Stomach (tissue), 9 donors: Measurements from ENCODE around the gene XCL1. TPM values are rescaled to one million over a fixed set of nuclear protein-coding genes. Genes with fewer than 3 reads are reported as not detected.

Experiments used
- DNase-seq, 2 donors: peaks; one replicate each; pipeline versions ENCODE4 v3.0.0 to v3.0.0-alpha.2; 2013 to 2019
- H3K27ac ChIP-seq, 5 donors: fragments of 200-600 bp in 4 of 5; sonication (generic) in 4 of 5; one replicate each; pipeline ENCODE4 v1.5.1; 2013 to 2019; ENCODE audit warnings: mild to moderate bottlenecking in 1 of 5, moderate library complexity in 1 of 5
- H3K27me3 ChIP-seq, 3 donors: fragments of 200-600 bp; sonication (generic); one replicate each; pipeline ENCODE4 v1.5.1; 2017 to 2019; ENCODE audit warnings: mixed run types in 1 of 3
- H3K36me3 ChIP-seq, 4 donors: fragments of 200-600 bp; sonication (generic); 1 replicate in 3 of 4; 2 replicates in 1 of 4; pipeline ENCODE4 v1.5.1; 2016 to 2019
- H3K4me1 ChIP-seq, 4 donors: fragments of 200-600 bp; sonication (generic); one replicate each; pipeline ENCODE4 v1.5.1; 2016 to 2019
- H3K4me3 ChIP-seq, 4 donors: fragments of 200-600 bp; sonication (generic) in 3 of 4; one replicate each; pipeline ENCODE4 v1.5.1; 2016 to 2019; ENCODE audit warnings: mild to moderate bottlenecking in 1 of 4
- H3K9me3 ChIP-seq, 4 donors: fragments of 200-600 bp; sonication (generic); one replicate each; pipeline ENCODE4 v1.5.1; 2016 to 2019
- CTCF ChIP-seq, 7 experiments: fragments of 450-650 bp in 4 of 7; fragments of 200-600 bp in 3 of 7; sonication (generic) in 3 of 7; IDR thresholded peaks; one replicate each; pipeline ENCODE4 v1.5.1; 2016 to 2019; ENCODE audit warnings: antibody characterized with exemption in 7 of 7, control low read depth in 2 of 7, mild to moderate bottlenecking in 1 of 7
- EP300 ChIP-seq: sonication (generic); formaldehyde crosslinking; IDR thresholded peaks from one replicate; pipeline ENCODE4 v1.6.1; 2017; ENCODE audit warnings: antibody characterized with exemption
- POLR2A ChIP-seq, 4 donors: fragments of 450-650 bp; IDR thresholded peaks; one replicate each; pipeline ENCODE4 v1.6.1; 2016; ENCODE audit warnings: antibody characterized with exemption in 4 of 4, control low read depth in 2 of 4, mild to moderate bottlenecking in 1 of 4, moderate library complexity in 1 of 4
- POLR2AphosphoS5 ChIP-seq, 3 donors: sonication (generic); formaldehyde crosslinking; IDR thresholded peaks; one replicate each; pipeline ENCODE4 v1.6.1; 2016; ENCODE audit warnings: antibody characterized with exemption in 3 of 3
- WGBS, 5 donors: extraction: QIAGEN DNeasy Blood & Tissue Kit in 3 of 5; methylation state at CpG; one replicate each; pipeline versions ENCODE4 v1.1.5 to v1.1.7; 2013 to 2018; 5-methylcytosine and 5-hydroxymethylcytosine counted together
- intact Hi-C: fragments of 100-400 bp; cut with DNase I; formaldehyde crosslinking; loops from one replicate; pipeline ENCODE4 v1.15.1; 2023; ENCODE audit warnings: low total_unique reads
- polyA plus RNA-seq, 3 donors: library from polyadenylated mRNA; stranded (reverse); fragments of 200-250 nt; gene quantifications; one replicate each; pipeline ENCODE4 v1.2.3, GENCODE V29; 2013
- total RNA-seq, 5 donors: library from RNA; depleted of rRNA; stranded (reverse); fragments of >200 nt; gene quantifications; one replicate each; pipeline versions ENCODE4 v1.1.0 to v1.2.3, GENCODE V29; 2014 to 2016
- donor health status: healthy with polysubstance abuse.
- donor health status: Bipolar disorder and iron deficiency.
- donor health status: healthy.

The XCL1 gene
- total and polyA plus RNA-seq, 8 donors = 0.23 TPM; not detected in 7

GRCh38 chr1:168623003-168623828 lies 46.8 kb downstream of the XCL1 start:
- no peak overlapping the region for H3K27ac ChIP-seq
- intact Hi-C loops = no loop called here
- no peak overlapping the region for H3K4me3 ChIP-seq
- H3K36me3 ChIP-seq = no peaks in the 10 kb centered on the region
- no peaks in the 10 kb centered on the region for H3K9me3 ChIP-seq
- peaks cover 0 to 6% (median 0%) of the 10 kb centered on the region in 4 donors for H3K4me1 ChIP-seq
- no peaks in the 10 kb centered on the region for H3K27me3 ChIP-seq
- no peak for DNase-seq
- peak in 1 of 3 donors; percentile 4 for TF ChIP-seq POLR2AphosphoS5 (IDR thresholded peaks at IDR 0.05)
- no peak for TF ChIP-seq CTCF (IDR thresholded peaks at IDR 0.05)
- WGBS, 5 donors = 72 to 82% (median 81%) methylated on average over 8 of the region's 8 CpGs

DNA sequence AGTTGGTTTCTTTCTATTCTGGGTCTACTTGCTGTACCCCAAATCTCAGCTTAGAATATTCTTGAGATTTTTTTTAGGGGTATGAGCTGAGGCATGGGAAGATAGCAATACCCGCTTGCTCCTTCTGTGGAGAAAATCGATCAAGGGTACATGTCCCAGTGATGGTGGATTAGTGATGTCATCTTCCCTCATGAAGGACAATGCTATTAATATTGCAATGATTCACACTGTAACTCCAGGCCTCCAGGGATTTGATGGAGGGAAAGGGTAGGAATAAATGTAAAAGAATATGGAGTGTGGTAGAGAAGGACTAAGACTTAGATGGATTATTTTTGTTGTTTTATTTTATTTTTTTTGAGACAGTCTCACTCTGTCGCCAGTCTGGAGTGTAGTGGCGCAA lies 47.4 kb downstream of the XCL1 start:
- no peaks in the 10 kb centered on the region for H3K27me3 ChIP-seq
- 94 to 99% (median 97%) methylated on average over 4 of the region's 4 CpGs for WGBS, 5 donors

GRCh38 chr1:168626326-168626725 lies 49.9 kb downstream of the XCL1 start:
- no peaks in the 10 kb centered on the region for H3K9me3 ChIP-seq
- peaks cover 0 to 7% (median 0%) of the 10 kb centered on the region in 4 donors for H3K4me1 ChIP-seq
- 92 to 95% (median 93%) methylated on average over 4 of the region's 4 CpGs for WGBS, 5 donors
- H3K36me3 ChIP-seq = no peaks in the 10 kb centered on the region
- intact Hi-C loops = no loop called here
- no peak overlapping the region for H3K4me3 ChIP-seq
- no peak overlapping the region for H3K27ac ChIP-seq
- no peak for DNase-seq
- no peak for TF ChIP-seq POLR2AphosphoS5 (IDR thresholded peaks at IDR 0.05)
- no peak for TF ChIP-seq EP300
- TF ChIP-seq CTCF (IDR thresholded peaks at IDR 0.05) = no peak
- TF ChIP-seq POLR2A (IDR thresholded peaks at IDR 0.05) = no peak
- no peaks in the 10 kb centered on the region for H3K27me3 ChIP-seq

More for the DNA sequence above, 47.4 kb downstream of the XCL1 start:
- Histone ChIP-seq H3K36me3 (no peaks in the 10 kb centered on the region), H3K4me3 (no peak overlapping the region), H3K27ac (no peak overlapping the region), H3K4me1 (peaks cover 0 to 6% (median 0%) of the 10 kb centered on the region in 4 donors), H3K9me3 (no peaks in the 10 kb centered on the region)
- TF ChIP-seq EP300 = no peak
- TF ChIP-seq POLR2AphosphoS5 (IDR thresholded peaks at IDR 0.05) = no peak
- TF ChIP-seq POLR2A (IDR thresholded peaks at IDR 0.05) = no peak
- no peak for TF ChIP-seq CTCF (IDR thresholded peaks at IDR 0.05)
- DNase-seq = no peak
- intact Hi-C loops = no loop called here

GRCh38 chr1:168627370-168627769 lies 51.0 kb downstream of the XCL1 start:
- Histone ChIP-seq H3K4me1 (peaks cover 0 to 5% (median 0%) of the 10 kb centered on the region in 4 donors), H3K27me3 (no peaks in the 10 kb centered on the region), H3K27ac (no peak overlapping the region), H3K36me3 (no peaks in the 10 kb centered on the region), H3K4me3 (no peak overlapping the region), H3K9me3 (no peaks in the 10 kb centered on the region)
- WGBS, 5 donors = 88 to 96% (median 89%) methylated on average over 1 of the region's 1 CpG
- intact Hi-C loops = no loop called here
- no peak for TF ChIP-seq CTCF (IDR thresholded peaks at IDR 0.05)
- TF ChIP-seq EP300 = no peak
- no peak for TF ChIP-seq POLR2AphosphoS5 (IDR thresholded peaks at IDR 0.05)
- no peak for TF ChIP-seq POLR2A (IDR thresholded peaks at IDR 0.05)
- DNase-seq = no peak
